A549 (cell line): ENCODE measurements around the gene SMS. TPM values are rescaled to one million over a fixed set of nuclear protein-coding genes. Genes with fewer than 3 reads are reported as not detected.

Experiments used
- ATAC-seq, 2 experiments: fragments of 200-7000 bp in 1 of 2; fragments of >200 bp in 1 of 2; cut with Nextera tagmentation in 1 of 2; cut with Tn5 transposase in 1 of 2; 3 replicates each; pipeline versions ENCODE4 v1.8.0 to v1.9.1; 2018 to 2020; ENCODE audit warnings: mild to moderate bottlenecking in 1 of 2, moderate library complexity in 1 of 2
- CTCF ChIA-PET: fragments of 300-600 bp; sonication (Branson Sonifier 250); formaldehyde crosslinking; extraction: SDS; loops from one replicate; lab custom pipeline; 2021; ENCODE audit warnings: antibody characterized with exemption, inconsistent platforms; lab: Yijun Ruan, JAX
- POLR2A ChIA-PET: fragments of 350-600 bp; formaldehyde crosslinking; extraction: SDS; loops from one replicate; lab custom pipeline; 2021; ENCODE audit warnings: antibody characterized with exemption, inconsistent platforms; lab: Yijun Ruan, JAX
- DNase-seq, 2 experiments: peaks; one replicate each; pipeline versions ENCODE4 v3.0.0 to v3.0.0-alpha.2; 2011 to 2016; ENCODE audit warnings: low read depth in 1 of 2, low spot score in 1 of 2
- FAIRE-seq: peaks from 2 replicates; lab custom pipeline; 2011; peaks lifted over from hg19 to GRCh38; lab: Jason Lieb, UNC
- H3K27ac ChIP-seq, 2 experiments: fragments of >200 bp; sonication (Bioruptor Twin); formaldehyde crosslinking; 3 replicates each; pipeline ENCODE4 v1.5.1; 2016 to 2017
- H3K4me1 ChIP-seq: fragments of >200 bp; sonication (Bioruptor Twin); formaldehyde crosslinking; 3 replicates; pipeline ENCODE4 v1.6.1; 2016
- H3K4me2 ChIP-seq: fragments of >200 bp; sonication (Bioruptor Twin); formaldehyde crosslinking; 3 replicates; pipeline ENCODE4 v1.6.1; 2016
- H3K4me3 ChIP-seq: fragments of >200 bp; sonication (Bioruptor Twin); formaldehyde crosslinking; 3 replicates; pipeline ENCODE4 v1.5.1; 2016
- H3K9me3 ChIP-seq: fragments of >200 bp; sonication (Bioruptor Twin); formaldehyde crosslinking; 3 replicates; pipeline ENCODE4 v1.6.1; 2016
- BHLHE40 ChIP-seq: IDR thresholded peaks from 2 replicates; pipeline ENCODE4 v1.6.1; 2012; ENCODE audit warnings: low read depth, low read length, inconsistent platforms
- CBX2 ChIP-seq: fragments of 200-600 bp; sonication (generic); IDR thresholded peaks from 2 replicates; pipeline ENCODE4 v1.6.1; 2016; ENCODE audit warnings: low read depth, mild to moderate bottlenecking, borderline replicate concordance
- CHD4 ChIP-seq: fragments of 200-600 bp; sonication (generic); IDR thresholded peaks from 2 replicates; pipeline ENCODE4 v1.6.1; 2016; ENCODE audit warnings: antibody characterized with exemption, mild to moderate bottlenecking, borderline replicate concordance
- FOSB ChIP-seq: fragments of 250-450 bp; sonication (Bioruptor Pico); IDR thresholded peaks from 2 replicates; pipeline ENCODE4 v1.5.0; 2020; ENCODE audit warnings: mild to moderate bottlenecking, moderate library complexity
- FOSL2 ChIP-seq, 2 experiments: fragments of 450-650 bp in 1 of 2; fragments of >200 bp in 1 of 2; sonication (Bioruptor Twin) in 1 of 2; formaldehyde crosslinking; IDR thresholded peaks; 2 replicates each; pipeline versions ENCODE4 v1.5.0 to v1.6.1; 2016 to 2020; ENCODE audit warnings: mild to moderate bottlenecking in 1 of 2, moderate library complexity in 1 of 2
- HEYL ChIP-seq: fragments of 250-450 bp; sonication (Bioruptor Pico); IDR thresholded peaks from 2 replicates; pipeline ENCODE4 v1.8.0; 2021; ENCODE audit warnings: mild to moderate bottlenecking, moderate library complexity
- JUN ChIP-seq, 2 experiments: fragments of >200 bp; sonication (Bioruptor Twin); formaldehyde crosslinking; IDR thresholded peaks; 2 replicates in 1 of 2; 3 replicates in 1 of 2; pipeline ENCODE4 v1.6.1; 2016 to 2017
- MAX ChIP-seq: IDR thresholded peaks from 2 replicates; pipeline ENCODE4 v1.6.1; 2012
- MAZ ChIP-seq: fragments of 150-350 bp; IDR thresholded peaks from 2 replicates; pipeline ENCODE4 v1.6.1; 2014; ENCODE audit warnings: antibody characterized with exemption, low read depth, low read length, borderline replicate concordance
- MYC ChIP-seq: IDR thresholded peaks from 2 replicates; pipeline ENCODE4 v1.6.1; 2012; ENCODE audit warnings: mild to moderate bottlenecking, inconsistent platforms, low read length, improper control_type of control experiment, borderline replicate concordance
- NPAS2 ChIP-seq: fragments of 250-450 bp; sonication (Bioruptor Pico); IDR thresholded peaks from 2 replicates; pipeline ENCODE4 v1.8.0; 2022; ENCODE audit warnings: mild to moderate bottlenecking, moderate library complexity, borderline replicate concordance
- NR3C1 ChIP-seq: fragments of >200 bp; sonication (Bioruptor Twin); formaldehyde crosslinking; IDR thresholded peaks from 3 replicates; pipeline ENCODE4 v1.6.1; 2017
- POLR2AphosphoS2 ChIP-seq: conservative IDR thresholded peaks from 2 replicates; pipeline ENCODE4 v1.6.1; 2012; ENCODE audit warnings: low read length, improper control_type of control experiment, inconsistent platforms
- RARB ChIP-seq: fragments of 250-450 bp; sonication (Bioruptor Pico); IDR thresholded peaks from 2 replicates; pipeline ENCODE4 v1.8.0; 2021; ENCODE audit warnings: mild to moderate bottlenecking, moderate library complexity
- RCOR1 ChIP-seq: fragments of 150-350 bp; IDR thresholded peaks from 2 replicates; pipeline ENCODE4 v1.6.1; 2014; ENCODE audit warnings: antibody characterized with exemption, low read length, low read depth
- REST ChIP-seq: fragments of 200-600 bp; sonication (generic); IDR thresholded peaks from 2 replicates; pipeline ENCODE4 v1.6.1; 2016; ENCODE audit warnings: antibody characterized with exemption, mild to moderate bottlenecking, moderate library complexity
- RNF2 ChIP-seq: fragments of 200-600 bp; sonication (generic); IDR thresholded peaks from 2 replicates; pipeline ENCODE4 v1.6.1; 2016; ENCODE audit warnings: low read depth, mild to moderate bottlenecking, antibody characterized with exemption, moderate library complexity, borderline replicate concordance
- SMC3 ChIP-seq: fragments of >200 bp; sonication (Bioruptor Twin); formaldehyde crosslinking; IDR thresholded peaks from 3 replicates; pipeline ENCODE4 v1.6.1; 2018; ENCODE audit warnings: inconsistent platforms
- SREBF2 ChIP-seq: fragments of 450-650 bp; IDR thresholded peaks from 2 replicates; pipeline ENCODE4 v1.6.1; 2014; ENCODE audit warnings: mild to moderate bottlenecking, moderate library complexity
- TFCP2L1 ChIP-seq: fragments of 250-450 bp; sonication (Bioruptor Pico); IDR thresholded peaks from 2 replicates; pipeline ENCODE4 v1.5.0; 2021; ENCODE audit warnings: mild to moderate bottlenecking
- WGBS: methylation state at CpG from one replicate; pipeline ENCODE4 v1.1.6; 2017; ENCODE audit errors: missing lambda C conversion rate; 5-methylcytosine and 5-hydroxymethylcytosine counted together
- polyA plus RNA-seq, 4 experiments: library from polyadenylated mRNA; depleted of rRNA in 3 of 4; stranded (reverse); fragments of >200 nt; fragmentation: RNase III in 1 of 4; extraction: RNeasy Plus Mini Kit Qiagen cat#74134 plus additional on column Dnase treatment in 1 of 4; gene quantifications; 2 replicates in 3 of 4; 3 replicates in 1 of 4; pipeline ENCODE4 v1.2.3, GENCODE V29; 2011 to 2017
- TF ChIP-seq, protein P1 (sequence below): IDR thresholded peaks from 2 replicates; pipeline ENCODE4 v1.6.1; 2012; ENCODE audit warnings: low read depth, borderline replicate concordance
- TF ChIP-seq, protein P2 (sequence below): fragments of 250-450 bp; sonication (Bioruptor Pico); IDR thresholded peaks from 2 replicates; pipeline ENCODE4 v1.5.0; 2021; ENCODE audit warnings: mild to moderate bottlenecking, moderate library complexity, borderline replicate concordance
- TF ChIP-seq, protein P3 (sequence below): fragments of >200 bp; sonication (Bioruptor Twin); formaldehyde crosslinking; IDR thresholded peaks from 2 replicates; pipeline ENCODE4 v1.6.1; 2016

SMS gene
- polyA plus RNA-seq, 2 of the 4 experiments (the other 2 are of a cell fraction), result 129 to 180 TPM

DNA sequence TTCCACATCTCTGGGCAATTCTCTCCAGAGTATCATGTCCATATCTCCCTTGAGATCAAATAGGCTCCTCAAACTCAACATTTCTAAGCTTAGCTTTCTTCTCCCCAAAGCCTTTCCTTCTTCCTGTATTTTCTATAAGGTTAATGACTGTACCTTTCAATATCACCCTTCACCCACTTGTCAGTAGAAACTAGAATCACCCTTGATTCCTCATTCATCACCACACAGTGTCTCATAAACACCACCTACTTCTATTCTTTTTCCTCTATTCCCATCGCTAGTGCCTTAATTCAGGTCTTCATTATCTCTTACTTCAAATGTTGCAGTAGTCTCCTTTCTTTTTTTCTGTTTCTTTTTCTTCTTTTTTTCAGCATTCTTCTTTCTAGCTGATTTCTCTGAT is 28.3 kb upstream of the SMS start:
- 81% methylated on average over 1 of the region's 1 CpG for WGBS
- TF ChIP-seq SREBF2 (no peak), NR3C1 (no peak), HEYL (no peak), SMC3 (no peak), FOSB (CRISPR knock-in tag) (no peak), MAX (no peak), NPAS2 (no peak), POLR2AphosphoS2 (no peak), JUN (IDR thresholded peaks at IDR 0.05) (no peak), CHD4 (no peak), MAZ (no peak), RCOR1 (no peak)
- TF ChIP-seq, protein P1, sequence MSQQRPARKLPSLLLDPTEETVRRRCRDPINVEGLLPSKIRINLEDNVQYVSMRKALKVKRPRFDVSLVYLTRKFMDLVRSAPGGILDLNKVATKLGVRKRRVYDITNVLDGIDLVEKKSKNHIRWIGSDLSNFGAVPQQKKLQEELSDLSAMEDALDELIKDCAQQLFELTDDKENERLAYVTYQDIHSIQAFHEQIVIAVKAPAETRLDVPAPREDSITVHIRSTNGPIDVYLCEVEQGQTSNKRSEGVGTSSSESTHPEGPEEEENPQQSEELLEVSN, result no peak
- no peaks in the 10 kb centered on the region for H3K4me1 ChIP-seq
- ChIA-PET POLR2A (no interaction called here), CTCF (interaction anchor here (0.9 kb wide), 1 partner anchor 22 kb away, joined by 3 read pairs; no protein-coding TSS in a partner anchor)
- H3K4me3 ChIP-seq, result no peak overlapping the region
- DNase-seq (no peak), ATAC-seq (no peak), FAIRE-seq (no peak)
- H3K27ac ChIP-seq, result no peak overlapping the region
- H3K4me2 ChIP-seq, result no peak overlapping the region
- H3K9me3 ChIP-seq, result no peaks in the 10 kb centered on the region

GRCh38 chrX:21912989-21913388 is 27.5 kb upstream of the SMS start:
- Histone ChIP-seq H3K9me3 (no peaks in the 10 kb centered on the region), H3K27ac (no peak overlapping the region), H3K4me1 (no peaks in the 10 kb centered on the region), H3K4me3 (no peak overlapping the region), H3K4me2 (no peak overlapping the region)
- 95% methylated on average over 4 of the region's 4 CpGs for WGBS
- DNase-seq (no peak), ATAC-seq (no peak), FAIRE-seq (no peak)
- ChIA-PET POLR2A (no interaction called here), CTCF (no interaction called here)
- TF ChIP-seq TFCP2L1 (CRISPR knock-in tag), result no peak
- no peak for TF ChIP-seq RARB (CRISPR knock-in tag)
- TF ChIP-seq HEYL, result no peak
- TF ChIP-seq MAZ, result no peak
- TF ChIP-seq SMC3, result no peak
- no peak for TF ChIP-seq BHLHE40
- no peak for TF ChIP-seq CHD4
- TF ChIP-seq MYC, result no peak
- TF ChIP-seq CBX2, result no peak
- TF ChIP-seq, protein P2, sequence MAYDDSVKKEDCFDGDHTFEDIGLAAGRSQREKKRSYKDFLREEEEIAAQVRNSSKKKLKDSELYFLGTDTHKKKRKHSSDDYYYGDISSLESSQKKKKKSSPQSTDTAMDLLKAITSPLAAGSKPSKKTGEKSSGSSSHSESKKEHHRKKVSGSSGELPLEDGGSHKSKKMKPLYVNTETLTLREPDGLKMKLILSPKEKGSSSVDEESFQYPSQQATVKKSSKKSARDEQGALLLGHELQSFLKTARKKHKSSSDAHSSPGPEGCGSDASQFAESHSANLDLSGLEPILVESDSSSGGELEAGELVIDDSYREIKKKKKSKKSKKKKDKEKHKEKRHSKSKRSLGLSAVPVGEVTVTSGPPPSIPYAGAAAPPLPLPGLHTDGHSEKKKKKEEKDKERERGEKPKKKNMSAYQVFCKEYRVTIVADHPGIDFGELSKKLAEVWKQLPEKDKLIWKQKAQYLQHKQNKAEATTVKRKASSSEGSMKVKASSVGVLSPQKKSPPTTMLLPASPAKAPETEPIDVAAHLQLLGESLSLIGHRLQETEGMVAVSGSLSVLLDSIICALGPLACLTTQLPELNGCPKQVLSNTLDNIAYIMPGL (CRISPR knock-in tag), result no peak
- no peak for TF ChIP-seq MAX
- TF ChIP-seq FOSL2 (IDR thresholded peaks at IDR 0.05), result no peak
- TF ChIP-seq FOSL2 (CRISPR knock-in tag; IDR thresholded peaks at IDR 0.05), result no peak
- TF ChIP-seq, protein P3, sequence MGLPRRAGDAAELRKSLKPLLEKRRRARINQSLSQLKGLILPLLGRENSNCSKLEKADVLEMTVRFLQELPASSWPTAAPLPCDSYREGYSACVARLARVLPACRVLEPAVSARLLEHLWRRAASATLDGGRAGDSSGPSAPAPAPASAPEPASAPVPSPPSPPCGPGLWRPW, result no peak
- TF ChIP-seq REST, result no peak
- no peak for TF ChIP-seq RNF2
